ENCODE measurements around the gene COX6B2.
"Not testable (repeated sequence)": the region's sequence is repeated elsewhere in the genome, so short reads cannot be mapped to it uniquely, and the experiment has no call there.

The COX6B2 gene

DNA sequence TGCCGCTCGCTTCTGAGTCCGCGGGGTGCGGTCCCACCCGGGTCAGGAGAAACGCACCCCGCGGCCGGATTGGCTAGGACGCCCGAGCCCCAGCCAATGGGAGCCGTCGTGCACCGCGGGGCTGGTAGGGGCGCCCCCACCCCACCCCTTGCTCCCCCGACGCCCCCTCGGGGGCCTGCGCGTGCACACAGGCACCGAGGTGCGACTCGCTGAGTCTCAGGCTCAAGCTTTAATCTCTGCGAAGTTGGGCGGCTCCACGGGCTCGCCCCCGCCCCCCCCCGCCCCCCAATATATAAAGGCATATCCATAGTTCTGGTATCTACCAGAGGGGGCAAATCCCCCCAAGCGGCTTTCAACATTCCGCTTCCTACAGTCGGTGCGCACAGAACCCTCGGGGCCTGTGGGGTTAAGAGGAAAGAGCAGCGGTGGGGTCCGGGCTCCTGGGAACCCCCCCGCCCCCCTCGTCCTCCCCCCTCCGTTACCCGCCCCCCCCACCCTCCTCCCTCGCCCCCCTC is at the start of gene COX6B2:
Gene COX6B2 (minus strand): TSS at position 22 of the 515 bp plus-strand sequence. CDS start 198 bp downstream, outside the sequence.
- H3K36me3 ChIP-seq (ENCODE audit: insufficient read depth, insufficient read length, low read length): peaks cover 3% of the 10 kb centered on the region
- no peaks in the 10 kb centered on the region for H3K9me3 ChIP-seq (ENCODE audit: insufficient read depth, low read length)
- H3K4me1 ChIP-seq (ENCODE audit: insufficient read depth, insufficient read length): peaks cover 11% of the 10 kb centered on the region
- TF ChIP-seq ZNF274 (IDR thresholded peaks at IDR 0.05; ENCODE audit: low read depth, low read length) (no peak), YY1 (IDR thresholded peaks at IDR 0.05; ENCODE audit: insufficient read depth, insufficient read length) (no peak), SUZ12 (IDR thresholded peaks at IDR 0.05; ENCODE audit: extremely low read depth, insufficient read depth, insufficient read length) (no peak)
- peak within 1 kb of the TSS; percentile 77 for H3K9ac ChIP-seq (ENCODE audit: insufficient read length, low read depth)
- peak within 1 kb of the TSS; percentile 57 for H3K4me3 ChIP-seq (ENCODE audit: insufficient read length, low read depth)
- peaks cover 59% of the 10 kb centered on the region for H3K27me3 ChIP-seq (ENCODE audit: insufficient read depth, insufficient read length)
- no peak for DNase-seq (ENCODE audit: low read depth, low spot score)

GRCh38 chr19:55402509-55402908 is 48.0 kb upstream of the COX6B2 start:
- no peak for DNase-seq (ENCODE audit: low read depth, low spot score)
- no peaks in the 10 kb centered on the region for H3K9me3 ChIP-seq (ENCODE audit: insufficient read depth, low read length)
- peaks cover 58% of the 10 kb centered on the region for H3K36me3 ChIP-seq (ENCODE audit: insufficient read depth, insufficient read length, low read length)
- H3K9ac ChIP-seq (ENCODE audit: insufficient read length, low read depth): peak overlapping the region; percentile 50
- peaks cover 16% of the 10 kb centered on the region for H3K4me1 ChIP-seq (ENCODE audit: insufficient read depth, insufficient read length)
- no peaks in the 10 kb centered on the region for H3K27me3 ChIP-seq (ENCODE audit: insufficient read depth, insufficient read length)
- H3K4me3 ChIP-seq (ENCODE audit: insufficient read length, low read depth): no peak overlapping the region
- TF ChIP-seq SUZ12 (IDR thresholded peaks at IDR 0.05; ENCODE audit: extremely low read depth, insufficient read depth, insufficient read length) (no peak), ZNF274 (IDR thresholded peaks at IDR 0.05; ENCODE audit: low read depth, low read length) (no peak), YY1 (IDR thresholded peaks at IDR 0.05; ENCODE audit: insufficient read depth, insufficient read length) (no peak)

DNA sequence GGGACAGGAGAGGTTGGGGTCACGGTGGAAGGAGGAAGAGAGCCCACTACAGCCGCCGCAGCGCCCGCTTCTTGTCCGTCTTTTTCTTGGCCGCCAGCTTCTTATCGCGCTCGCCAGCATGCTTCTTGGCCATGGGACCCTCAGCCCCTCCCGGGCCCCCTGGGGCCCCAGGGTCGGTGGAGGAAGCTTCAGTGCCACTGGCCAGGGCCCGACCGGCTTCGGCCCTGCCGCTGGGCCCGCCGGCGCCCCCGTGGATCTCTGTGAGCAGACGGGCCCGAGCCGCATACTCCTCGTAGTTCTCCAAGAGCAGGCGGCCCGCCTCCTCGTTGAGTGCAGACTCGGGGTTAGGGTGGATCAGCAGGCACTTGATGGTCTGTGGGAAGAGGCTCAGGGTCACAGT is 46.9 kb upstream of the COX6B2 start:
- H3K36me3 ChIP-seq (ENCODE audit: insufficient read depth, insufficient read length, low read length): peaks cover 52% of the 10 kb centered on the region
- not testable (repeated sequence) for H3K4me3 ChIP-seq (ENCODE audit: insufficient read length, low read depth); H3K9ac ChIP-seq (ENCODE audit: insufficient read length, low read depth); H3K27me3 ChIP-seq (ENCODE audit: insufficient read depth, insufficient read length); H3K9me3 ChIP-seq (ENCODE audit: insufficient read depth, low read length); DNase-seq (ENCODE audit: low read depth, low spot score)
- peaks cover 16% of the 10 kb centered on the region for H3K4me1 ChIP-seq (ENCODE audit: insufficient read depth, insufficient read length)

GRCh38 chr19:55400281-55401087 is 46.0 kb upstream of the COX6B2 start:
- no peak for TF ChIP-seq YY1 (IDR thresholded peaks at IDR 0.05; ENCODE audit: insufficient read depth, insufficient read length)
- no peak for TF ChIP-seq SUZ12 (IDR thresholded peaks at IDR 0.05; ENCODE audit: extremely low read depth, insufficient read depth, insufficient read length)
- no peak for TF ChIP-seq ZNF274 (IDR thresholded peaks at IDR 0.05; ENCODE audit: low read depth, low read length)
- H3K4me3 ChIP-seq (ENCODE audit: insufficient read length, low read depth): no peak overlapping the region
- DNase-seq (ENCODE audit: low read depth, low spot score): no peak

GRCh38 chr19:55398200-55398925 is 43.8 kb upstream of the COX6B2 start:
- DNase-seq (ENCODE audit: low read depth, low spot score): no peak
- Histone ChIP-seq H3K9ac (ENCODE audit: insufficient read length, low read depth) (no peak overlapping the region), H3K27me3 (ENCODE audit: insufficient read depth, insufficient read length) (no peaks in the 10 kb centered on the region), H3K36me3 (ENCODE audit: insufficient read depth, insufficient read length, low read length) (peaks cover 28% of the 10 kb centered on the region), H3K4me1 (ENCODE audit: insufficient read depth, insufficient read length) (peaks cover 11% of the 10 kb centered on the region), H3K4me3 (ENCODE audit: insufficient read length, low read depth) (no peak overlapping the region), H3K9me3 (ENCODE audit: insufficient read depth, low read length) (no peaks in the 10 kb centered on the region)
- TF ChIP-seq ZNF274 (IDR thresholded peaks at IDR 0.05; ENCODE audit: low read depth, low read length) (no peak), SUZ12 (IDR thresholded peaks at IDR 0.05; ENCODE audit: extremely low read depth, insufficient read depth, insufficient read length) (no peak), YY1 (IDR thresholded peaks at IDR 0.05; ENCODE audit: insufficient read depth, insufficient read length) (no peak)

More at GRCh38 chr19:55400281-55401087, 46.0 kb upstream of the COX6B2 start:
- no peaks in the 10 kb centered on the region for H3K9me3 ChIP-seq (ENCODE audit: insufficient read depth, low read length)
- H3K9ac ChIP-seq (ENCODE audit: insufficient read length, low read depth): peak overlapping the region; percentile 21
- peaks cover 43% of the 10 kb centered on the region for H3K36me3 ChIP-seq (ENCODE audit: insufficient read depth, insufficient read length, low read length)
- peaks cover 11% of the 10 kb centered on the region for H3K4me1 ChIP-seq (ENCODE audit: insufficient read depth, insufficient read length)
- no peaks in the 10 kb centered on the region for H3K27me3 ChIP-seq (ENCODE audit: insufficient read depth, insufficient read length)

DNA sequence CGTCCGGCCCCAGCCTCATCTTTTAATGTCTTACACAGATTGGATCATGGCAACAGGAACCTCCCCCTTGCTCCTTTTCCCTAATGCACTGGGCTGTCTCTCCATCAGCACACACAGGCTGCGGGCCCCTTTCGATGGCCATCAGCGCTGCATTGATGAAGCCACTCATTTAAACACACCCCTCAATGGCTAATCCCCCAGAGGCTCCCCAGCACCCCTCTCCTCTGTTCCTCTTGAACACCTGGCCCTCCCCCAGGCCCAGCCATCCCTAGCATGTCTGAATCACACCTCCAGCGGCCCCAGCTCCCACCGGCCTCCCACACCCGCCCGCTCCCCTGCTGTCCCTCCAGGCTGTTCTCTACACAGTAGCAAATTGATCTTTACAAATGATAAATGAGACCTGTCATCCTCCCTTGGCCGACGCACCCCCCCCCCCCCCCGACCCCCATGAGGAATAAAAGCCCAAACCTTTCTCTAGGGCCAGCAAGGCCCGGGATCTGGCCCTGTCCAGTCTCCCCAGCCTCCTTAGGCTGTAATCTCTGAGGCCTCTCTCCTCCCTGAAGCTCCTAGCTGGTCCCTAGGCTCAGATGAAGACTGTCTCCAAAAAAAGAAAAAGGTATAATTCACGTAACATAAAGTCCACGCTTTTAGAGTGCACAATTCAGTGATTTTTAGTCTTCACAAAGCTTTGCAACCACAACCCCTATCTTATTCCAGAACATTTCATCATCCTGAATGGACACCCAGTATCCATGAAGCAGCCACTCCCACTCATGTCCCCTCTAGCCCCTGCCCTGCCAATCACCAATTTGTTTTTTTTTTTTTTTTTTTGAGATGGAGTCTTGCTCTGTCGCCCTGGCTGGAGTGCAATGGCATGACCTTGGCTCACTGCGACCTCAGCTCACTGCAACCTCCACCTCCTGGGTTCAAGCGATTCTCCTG is 38.6 kb upstream of the COX6B2 start:
- H3K36me3 ChIP-seq (ENCODE audit: insufficient read depth, insufficient read length, low read length): peaks cover 33% of the 10 kb centered on the region
- H3K27me3 ChIP-seq (ENCODE audit: insufficient read depth, insufficient read length): no peaks in the 10 kb centered on the region
- DNase-seq (ENCODE audit: low read depth, low spot score): no peak
- peaks cover 31% of the 10 kb centered on the region for H3K4me1 ChIP-seq (ENCODE audit: insufficient read depth, insufficient read length)
- H3K9ac ChIP-seq (ENCODE audit: insufficient read length, low read depth): peak overlapping the region; percentile 67
- no peaks in the 10 kb centered on the region for H3K9me3 ChIP-seq (ENCODE audit: insufficient read depth, low read length)
- TF ChIP-seq YY1 (IDR thresholded peaks at IDR 0.05; ENCODE audit: insufficient read depth, insufficient read length): no peak
- no peak overlapping the region for H3K4me3 ChIP-seq (ENCODE audit: insufficient read length, low read depth)

All from NT2/D1 (cell line).